Esophagus muscularis mucosa (tissue), 4 donors: ENCODE results near the gene TPTE2.

Experiments
- CTCF ChIP-seq, 3 experiments: fragments of 200-600 bp in 2 of 3; fragments of 450-650 bp in 1 of 3; sonication (generic) in 2 of 3; IDR thresholded peaks; one replicate each; pipeline ENCODE4 v1.5.1; 2017 to 2019; ENCODE audit warnings: antibody characterized with exemption in 3 of 3, mild to moderate bottlenecking in 2 of 3, moderate library complexity in 1 of 3
- EP300 ChIP-seq: sonication (generic); formaldehyde crosslinking; IDR thresholded peaks from one replicate; pipeline ENCODE4 v1.6.1; 2017; ENCODE audit warnings: antibody characterized with exemption
- POLR2A ChIP-seq: fragments of 450-650 bp; IDR thresholded peaks from one replicate; pipeline ENCODE4 v1.6.1; 2017; ENCODE audit warnings: antibody characterized with exemption, moderate library complexity, mild to moderate bottlenecking, low read depth
- POLR2AphosphoS5 ChIP-seq, 2 donors: sonication (generic); formaldehyde crosslinking; IDR thresholded peaks; one replicate each; pipeline ENCODE4 v1.6.1; 2017; ENCODE audit warnings: antibody characterized with exemption in 2 of 2

- TF ChIP-seq CTCF (IDR thresholded peaks at IDR 0.05), result no peak
- no peak for TF ChIP-seq POLR2AphosphoS5 (IDR thresholded peaks at IDR 0.05)
- no peak for TF ChIP-seq EP300
- TF ChIP-seq POLR2A, result no peak
These were observed 31.4 kb upstream of the TPTE2 start for GRCh38 chr13:19592657-19593180.
